ENCODE measurements around the gene KCNH5.

Gene KCNH5

GRCh38 chr14:63045234-63045611 is at the start of gene KCNH5:
Gene KCNH5, minus strand, starts transcription at chr14:63045458. Its CDS starts 272 bp downstream, at chr14:63045186.
- no peak for DNase-seq (ENCODE audit: low read depth in 2 of 2)

GRCh38 chr14:63091394-63091996 is 46.2 kb upstream of the KCNH5 start:
- no peak for DNase-seq (ENCODE audit: low read depth in 2 of 2)

GRCh38 chr14:63088865-63089264 is 43.6 kb upstream of the KCNH5 start:
- no peak for DNase-seq (ENCODE audit: low read depth in 2 of 2)

GRCh38 chr14:63078569-63078968 is 33.3 kb upstream of the KCNH5 start:
- DNase-seq (ENCODE audit: low read depth in 2 of 2), result no peak

- DNase-seq (ENCODE audit: low read depth in 2 of 2), result no peak
These were observed 31.2 kb upstream of the KCNH5 start for GRCh38 chr14:63076488-63076887.

- DNase-seq (ENCODE audit: low read depth in 2 of 2), result no peak
These were observed 10.4 kb upstream of the KCNH5 start for GRCh38 chr14:63055631-63056030.

GRCh38 chr14:63051992-63052391 is 6.7 kb upstream of the KCNH5 start:
- DNase-seq (ENCODE audit: low read depth in 2 of 2), result no peak

- DNase-seq (ENCODE audit: low read depth in 2 of 2), result no peak
These were observed 6.0 kb upstream of the KCNH5 start for GRCh38 chr14:63051301-63051700.

GRCh38 chr14:63050694-63051093 is 5.4 kb upstream of the KCNH5 start:
- DNase-seq (ENCODE audit: low read depth in 2 of 2), result no peak

- no peak for DNase-seq (ENCODE audit: low read depth in 2 of 2)
These were observed 1.3 kb upstream of the KCNH5 start for GRCh38 chr14:63046339-63047268.

- no peak for DNase-seq (ENCODE audit: low read depth in 2 of 2)
These were observed 508 bp upstream of the KCNH5 start for GRCh38 chr14:63045612-63046320.

GRCh38 chr14:63039866-63040265 is 5.4 kb downstream of the KCNH5 start:
- no peak for DNase-seq (ENCODE audit: low read depth in 2 of 2)

- no peak for DNase-seq (ENCODE audit: low read depth in 2 of 2)
These were observed 12.6 kb downstream of the KCNH5 start for GRCh38 chr14:63032641-63033040.

GRCh38 chr14:63032076-63032475 is 13.2 kb downstream of the KCNH5 start:
- DNase-seq (ENCODE audit: low read depth in 2 of 2), result no peak

GRCh38 chr14:63030113-63030512 is 15.1 kb downstream of the KCNH5 start:
- no peak for DNase-seq (ENCODE audit: low read depth in 2 of 2)

- DNase-seq (ENCODE audit: low read depth in 2 of 2), result no peak
These were observed 17.5 kb downstream of the KCNH5 start for GRCh38 chr14:63027719-63028118.

GRCh38 chr14:63026491-63026890 is 18.8 kb downstream of the KCNH5 start:
- no peak for DNase-seq (ENCODE audit: low read depth in 2 of 2)

GRCh38 chr14:63014621-63015020 is 30.6 kb downstream of the KCNH5 start:
- DNase-seq (ENCODE audit: low read depth in 2 of 2), result no peak

- DNase-seq (ENCODE audit: low read depth in 2 of 2), result no peak
These were observed 33.1 kb downstream of the KCNH5 start for GRCh38 chr14:63012171-63012570.

GRCh38 chr14:63011623-63012022 is 33.6 kb downstream of the KCNH5 start:
- no peak for DNase-seq (ENCODE audit: low read depth in 2 of 2)

GRCh38 chr14:63009495-63009894 is 35.8 kb downstream of the KCNH5 start:
- no peak for DNase-seq (ENCODE audit: low read depth in 2 of 2)

GRCh38 chr14:63006531-63006930 is 38.7 kb downstream of the KCNH5 start:
- DNase-seq (ENCODE audit: low read depth in 2 of 2), result no peak

- no peak for DNase-seq (ENCODE audit: low read depth in 2 of 2)
These were observed 51.2 kb downstream of the KCNH5 start for GRCh38 chr14:62994096-62994495.

Data from stimulated activated CD4-positive, alpha-beta T cell treated with anti-CD3 and anti-CD28 coated beads, Interleukin-15, amount 100 ng/mL, for 48 hours (primary cell).